ENCODE data around the gene CCDC18.

The CCDC18 gene

DNA sequence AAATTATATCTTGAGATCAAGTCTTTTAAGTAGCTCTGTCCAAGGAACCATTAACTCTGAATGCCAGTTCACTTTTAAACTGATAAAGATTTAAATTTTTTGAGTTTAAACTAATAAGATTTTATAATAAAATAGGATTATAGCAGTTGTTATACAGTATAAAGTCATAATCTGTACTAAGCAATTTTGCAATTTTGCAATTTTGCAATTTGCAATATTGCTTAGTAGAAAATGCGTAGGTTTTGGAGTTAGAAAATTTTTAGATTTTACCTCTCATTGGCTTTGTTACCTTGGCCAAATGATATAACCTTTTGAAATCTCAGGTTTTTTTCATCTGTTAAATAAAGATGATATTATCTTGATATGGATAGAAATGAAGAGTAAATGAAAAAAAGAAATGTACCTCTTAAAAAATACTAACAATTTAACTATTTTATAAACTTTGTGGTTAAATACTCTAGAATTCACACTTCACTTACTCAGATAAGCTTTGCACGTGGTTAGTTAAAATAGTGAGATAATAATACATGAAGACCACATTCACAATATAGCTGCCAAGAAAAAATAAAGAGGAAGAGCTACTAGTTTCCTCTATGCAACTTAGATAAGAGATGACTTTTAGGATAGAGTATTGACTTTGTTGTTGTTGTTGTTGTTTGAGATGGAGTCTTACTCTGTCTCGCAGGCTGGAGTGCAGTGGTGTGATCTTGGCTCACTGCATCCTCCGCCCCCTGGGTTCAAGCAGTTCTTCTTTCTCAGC, 13.9 kb downstream of the CCDC18 start:
- no peak overlapping the region for H3K4me3 ChIP-seq (ENCODE audit: low read length in 2 of 2)
- no peak overlapping the region for H4K91ac ChIP-seq (ENCODE audit: low read depth, low read length, poor library complexity)
- H3K4ac ChIP-seq (ENCODE audit: low read length), result no peak overlapping the region
- H3K4me2 ChIP-seq (ENCODE audit: insufficient read depth, low read length, poor library complexity, severe bottlenecking), result no peak overlapping the region
- H3K18ac ChIP-seq (ENCODE audit: low read length), result no peak overlapping the region
- no peak overlapping the region for H3K27ac ChIP-seq (replicated peaks; ENCODE audit: low read length)
- H3K27me3 ChIP-seq (ENCODE audit: control insufficient read depth in 3 of 3, insufficient read depth in 3 of 3, low read depth in 1 of 3, low read length in 3 of 3), result no peaks in the 10 kb centered on the region
- H3K9ac ChIP-seq (ENCODE audit: low read depth, low read length, poor library complexity), result no peak overlapping the region
- no peak overlapping the region for H2AFZ ChIP-seq (ENCODE audit: low read length)
- H2BK15ac ChIP-seq (ENCODE audit: low read length), result no peak overlapping the region
- no peaks in the 10 kb centered on the region for H3K9me3 ChIP-seq (replicated peaks in 1 of 2; ENCODE audit: control insufficient read depth in 2 of 2, insufficient read depth in 1 of 2, low read depth in 1 of 2, low read length in 2 of 2)
- H3K23ac ChIP-seq (ENCODE audit: low read depth, low read length, poor library complexity), result no peak overlapping the region
- no peak overlapping the region for H3K14ac ChIP-seq (ENCODE audit: low read length)
- H3K79me1 ChIP-seq (ENCODE audit: low read depth, low read length), result no peaks in the 10 kb centered on the region
- H2BK120ac ChIP-seq (ENCODE audit: low read depth, low read length), result no peak overlapping the region
- no peak for DNase-seq (ENCODE audit: low spot score)
- H2BK5ac ChIP-seq (ENCODE audit: low read length), result no peak overlapping the region
- no CpG with 5 or more reads among the region's 4 CpGs for WGBS, 2 donors (ENCODE audit: extremely low coverage in 2 of 2, insufficient read length in 2 of 2, insufficient replicate concordance in 1 of 2)
- H4K8ac ChIP-seq (ENCODE audit: low read depth, low read length), result no peak overlapping the region
- no peaks in the 10 kb centered on the region for H3K4me1 ChIP-seq (ENCODE audit: control insufficient read depth in 2 of 2, insufficient read depth in 1 of 2, low read depth in 1 of 2, low read length in 2 of 2)
- peaks cover under 1 to 90% of the 10 kb centered on the region in 2 donors for H3K36me3 ChIP-seq (replicated peaks in 1 of 2; ENCODE audit: control insufficient read depth in 2 of 2, insufficient read depth in 2 of 2, low read length in 2 of 2)
- no peak overlapping the region for H2BK12ac ChIP-seq (ENCODE audit: low read length)
- no peak overlapping the region for H2AK5ac ChIP-seq (ENCODE audit: low read depth, low read length)

DNA sequence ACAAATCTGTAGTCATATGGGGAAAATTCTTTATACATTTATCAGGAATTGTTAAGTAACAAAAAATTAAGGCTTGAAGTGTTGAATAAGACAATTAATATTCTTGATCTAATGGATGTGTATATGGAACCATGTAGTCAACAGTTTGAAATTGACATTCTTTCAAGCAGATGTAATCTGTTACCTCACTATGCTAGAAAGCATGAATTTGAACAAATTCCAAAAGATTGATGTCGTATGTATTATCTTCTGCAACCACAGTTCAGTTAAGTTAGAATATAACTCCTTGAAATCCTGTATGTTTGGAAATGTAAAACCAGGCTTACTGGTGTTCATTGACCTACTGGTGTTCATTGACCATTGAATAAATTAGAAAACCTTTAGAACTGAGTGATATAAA, 16.1 kb downstream of the CCDC18 start:
- Histone ChIP-seq H3K14ac (ENCODE audit: low read length) (no peak overlapping the region), H3K36me3 (replicated peaks in 1 of 2; ENCODE audit: control insufficient read depth in 2 of 2, insufficient read depth in 2 of 2, low read length in 2 of 2) (peaks cover 2 to 95% of the 10 kb centered on the region in 2 donors), H4K8ac (ENCODE audit: low read depth, low read length) (no peak overlapping the region), H2AFZ (ENCODE audit: low read length) (no peak overlapping the region), H3K4me3 (ENCODE audit: low read length in 2 of 2) (no peak overlapping the region), H3K18ac (ENCODE audit: low read length) (no peak overlapping the region), H3K4me1 (ENCODE audit: control insufficient read depth in 2 of 2, insufficient read depth in 1 of 2, low read depth in 1 of 2, low read length in 2 of 2) (no peaks in the 10 kb centered on the region), H3K79me1 (ENCODE audit: low read depth, low read length) (no peaks in the 10 kb centered on the region), H3K4me2 (ENCODE audit: insufficient read depth, low read length, poor library complexity, severe bottlenecking) (no peak overlapping the region), H3K9ac (ENCODE audit: low read depth, low read length, poor library complexity) (no peak overlapping the region), H4K91ac (ENCODE audit: low read depth, low read length, poor library complexity) (no peak overlapping the region), H2BK12ac (ENCODE audit: low read length) (no peak overlapping the region), H2AK5ac (ENCODE audit: low read depth, low read length) (no peak overlapping the region), H3K9me3 (replicated peaks in 1 of 2; ENCODE audit: control insufficient read depth in 2 of 2, insufficient read depth in 1 of 2, low read depth in 1 of 2, low read length in 2 of 2) (no peaks in the 10 kb centered on the region), H2BK15ac (ENCODE audit: low read length) (no peak overlapping the region), H3K27ac (replicated peaks; ENCODE audit: low read length) (no peak overlapping the region), H2BK120ac (ENCODE audit: low read depth, low read length) (no peak overlapping the region), H3K27me3 (ENCODE audit: control insufficient read depth in 3 of 3, insufficient read depth in 3 of 3, low read depth in 1 of 3, low read length in 3 of 3) (no peaks in the 10 kb centered on the region), H3K4ac (ENCODE audit: low read length) (no peak overlapping the region), H3K23ac (ENCODE audit: low read depth, low read length, poor library complexity) (no peak overlapping the region), H2BK5ac (ENCODE audit: low read length) (no peak overlapping the region)
- no CpG with 5 or more reads among the region's 1 CpG for WGBS, 2 donors (ENCODE audit: extremely low coverage in 2 of 2, insufficient read length in 2 of 2, insufficient replicate concordance in 1 of 2)
- no peak for DNase-seq (ENCODE audit: low spot score)

DNA sequence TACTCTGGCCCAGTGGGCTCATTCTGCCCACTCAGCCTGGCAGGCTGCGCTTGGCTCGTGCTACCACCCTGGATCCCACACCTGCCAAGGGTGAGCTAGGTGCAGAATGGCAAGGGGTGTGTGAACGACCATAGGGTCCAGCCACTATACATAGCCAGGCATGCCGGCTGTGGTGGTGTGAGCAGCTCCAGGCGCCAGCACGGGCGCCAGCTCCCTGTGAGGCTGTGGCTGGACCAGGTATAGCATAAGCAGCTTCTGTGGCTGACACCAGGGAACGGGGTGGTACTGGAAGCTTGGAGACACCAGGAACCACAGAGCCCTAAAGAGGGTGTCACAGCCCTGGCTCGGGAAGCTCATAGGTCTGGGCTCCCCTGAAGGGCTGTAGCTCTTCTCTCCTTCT, 18.6 kb downstream of the CCDC18 start:
- H2BK120ac ChIP-seq (ENCODE audit: low read depth, low read length), result no peak overlapping the region
- no peak overlapping the region for H3K18ac ChIP-seq (ENCODE audit: low read length)
- H2BK15ac ChIP-seq (ENCODE audit: low read length), result no peak overlapping the region
- no peak overlapping the region for H3K4me2 ChIP-seq (ENCODE audit: insufficient read depth, low read length, poor library complexity, severe bottlenecking)
- peak overlapping the region; percentile 66 for H4K8ac ChIP-seq (ENCODE audit: low read depth, low read length)
- H3K79me1 ChIP-seq (ENCODE audit: low read depth, low read length), result no peaks in the 10 kb centered on the region
- H2AK5ac ChIP-seq (ENCODE audit: low read depth, low read length), result no peak overlapping the region
- no peak overlapping the region for H2AFZ ChIP-seq (ENCODE audit: low read length)
- H2BK5ac ChIP-seq (ENCODE audit: low read length), result no peak overlapping the region
- H3K27me3 ChIP-seq (ENCODE audit: control insufficient read depth in 3 of 3, insufficient read depth in 3 of 3, low read depth in 1 of 3, low read length in 3 of 3), result no peaks in the 10 kb centered on the region
- H4K91ac ChIP-seq (ENCODE audit: low read depth, low read length, poor library complexity), result no peak overlapping the region
- no peak for DNase-seq (ENCODE audit: low spot score)
- H3K23ac ChIP-seq (ENCODE audit: low read depth, low read length, poor library complexity), result peak overlapping the region; percentile 40
- H3K4ac ChIP-seq (ENCODE audit: low read length), result no peak overlapping the region
- no CpG with 5 or more reads among the region's 9 CpGs for WGBS, 2 donors (ENCODE audit: extremely low coverage in 2 of 2, insufficient read length in 2 of 2, insufficient replicate concordance in 1 of 2)
- H3K4me1 ChIP-seq (ENCODE audit: control insufficient read depth in 2 of 2, insufficient read depth in 1 of 2, low read depth in 1 of 2, low read length in 2 of 2), result no peaks in the 10 kb centered on the region
- peaks cover 5 to 95% of the 10 kb centered on the region in 2 donors for H3K36me3 ChIP-seq (replicated peaks in 1 of 2; ENCODE audit: control insufficient read depth in 2 of 2, insufficient read depth in 2 of 2, low read length in 2 of 2)
- H3K4me3 ChIP-seq (ENCODE audit: low read length in 2 of 2), result no peak overlapping the region
- no peak overlapping the region for H3K14ac ChIP-seq (ENCODE audit: low read length)
- no peaks in the 10 kb centered on the region for H3K9me3 ChIP-seq (replicated peaks in 1 of 2; ENCODE audit: control insufficient read depth in 2 of 2, insufficient read depth in 1 of 2, low read depth in 1 of 2, low read length in 2 of 2)
- H3K27ac ChIP-seq (replicated peaks; ENCODE audit: low read length), result no peak overlapping the region
- no peak overlapping the region for H2BK12ac ChIP-seq (ENCODE audit: low read length)
- H3K9ac ChIP-seq (ENCODE audit: low read depth, low read length, poor library complexity), result no peak overlapping the region

DNA sequence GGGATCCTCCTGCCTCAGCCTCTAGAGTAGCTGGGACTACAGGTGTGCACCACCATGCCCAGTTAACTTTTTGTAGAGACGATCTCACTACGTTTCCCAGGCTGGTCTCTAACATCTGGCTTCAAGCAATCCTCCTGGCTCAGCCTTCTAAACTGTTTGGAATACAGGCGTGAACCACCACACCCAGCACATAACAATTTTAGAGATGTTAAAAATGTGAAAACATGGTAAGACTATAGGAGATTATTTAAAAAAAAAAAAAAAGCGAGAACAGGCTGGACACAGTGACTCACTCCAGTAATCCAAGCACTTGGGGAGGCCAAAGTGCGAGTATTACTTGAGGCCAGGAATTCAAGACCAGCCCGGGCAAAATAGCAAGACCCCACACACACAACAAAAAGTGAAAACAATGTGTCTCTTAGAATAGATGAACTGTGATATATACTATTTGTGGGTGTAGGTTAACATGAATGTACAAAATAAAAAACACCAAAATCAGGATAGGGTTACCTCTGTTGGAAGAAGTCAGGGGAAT, 19.6 kb downstream of the CCDC18 start:
- Histone ChIP-seq H2BK15ac (ENCODE audit: low read length) (no peak overlapping the region), H2BK12ac (ENCODE audit: low read length) (no peak overlapping the region), H4K91ac (ENCODE audit: low read depth, low read length, poor library complexity) (no peak overlapping the region), H3K4ac (ENCODE audit: low read length) (no peak overlapping the region), H3K4me3 (ENCODE audit: low read length in 2 of 2) (no peak overlapping the region), H2BK5ac (ENCODE audit: low read length) (no peak overlapping the region), H3K27ac (replicated peaks; ENCODE audit: low read length) (no peak overlapping the region), H2AFZ (ENCODE audit: low read length) (no peak overlapping the region), H3K23ac (ENCODE audit: low read depth, low read length, poor library complexity) (no peak overlapping the region), H3K4me1 (ENCODE audit: control insufficient read depth in 2 of 2, insufficient read depth in 1 of 2, low read depth in 1 of 2, low read length in 2 of 2) (no peaks in the 10 kb centered on the region), H3K36me3 (replicated peaks in 1 of 2; ENCODE audit: control insufficient read depth in 2 of 2, insufficient read depth in 2 of 2, low read length in 2 of 2) (peaks cover 5 to 95% of the 10 kb centered on the region in 2 donors), H2BK120ac (ENCODE audit: low read depth, low read length) (no peak overlapping the region), H3K27me3 (ENCODE audit: control insufficient read depth in 3 of 3, insufficient read depth in 3 of 3, low read depth in 1 of 3, low read length in 3 of 3) (no peaks in the 10 kb centered on the region), H3K9me3 (replicated peaks in 1 of 2; ENCODE audit: control insufficient read depth in 2 of 2, insufficient read depth in 1 of 2, low read depth in 1 of 2, low read length in 2 of 2) (no peaks in the 10 kb centered on the region), H3K4me2 (ENCODE audit: insufficient read depth, low read length, poor library complexity, severe bottlenecking) (no peak overlapping the region), H3K14ac (ENCODE audit: low read length) (no peak overlapping the region), H4K8ac (ENCODE audit: low read depth, low read length) (no peak overlapping the region), H2AK5ac (ENCODE audit: low read depth, low read length) (no peak overlapping the region), H3K79me1 (ENCODE audit: low read depth, low read length) (no peaks in the 10 kb centered on the region), H3K18ac (ENCODE audit: low read length) (no peak overlapping the region), H3K9ac (ENCODE audit: low read depth, low read length, poor library complexity) (no peak overlapping the region)
- no CpG with 5 or more reads among the region's 6 CpGs for WGBS, 2 donors (ENCODE audit: extremely low coverage in 2 of 2, insufficient read length in 2 of 2, insufficient replicate concordance in 1 of 2)
- DNase-seq (ENCODE audit: low spot score), result no peak
